Gastrocnemius medialis (tissue), 4 donors: Measurements from ENCODE around the gene CAMSAP2.

Source experiments
- CTCF ChIP-seq, 5 experiments: fragments of 450-650 bp in 3 of 5; fragments of 200-600 bp in 2 of 5; sonication (generic) in 2 of 5; IDR thresholded peaks in 4 of 5; conservative IDR thresholded peaks in 1 of 5; 1 replicate in 4 of 5; 2 replicates in 1 of 5; pipeline ENCODE4 v1.5.1; 2016 to 2019; ENCODE audit warnings: antibody characterized with exemption in 5 of 5, mild to moderate bottlenecking in 3 of 5, moderate library complexity in 3 of 5
- POLR2A ChIP-seq, 2 donors: fragments of 450-650 bp; IDR thresholded peaks; one replicate each; pipeline ENCODE4 v1.6.1; 2017; ENCODE audit warnings: antibody characterized with exemption in 2 of 2, mild to moderate bottlenecking in 2 of 2, moderate library complexity in 2 of 2

GRCh38 chr1:200774311-200774710, 35.6 kb downstream of the CAMSAP2 start:
- TF ChIP-seq CTCF (IDR thresholded peaks at IDR 0.05 in 4 of 5, conservative IDR thresholded peaks at IDR 0.05 in 1 of 5) (no peak), POLR2A (IDR thresholded peaks at IDR 0.05) (no peak)
